Cardiac fibroblast (primary cell): ENCODE measurements around the gene ATP6V0D1.

Source experiments
- DNase-seq, 2 donors: peaks; one replicate each; pipeline versions ENCODE4 v3.0.0 to v3.0.0-alpha.2; 2010; ENCODE audit warnings: low read depth in 2 of 2
- H3K4me3 ChIP-seq, 2 donors: replicated peaks in 1 of 2; 1 replicate in 1 of 2; 2 replicates in 1 of 2; pipeline ENCODE4 v1.5.1; 2011; ENCODE audit warnings: low read depth in 2 of 2, low read length in 2 of 2, mild to moderate bottlenecking in 2 of 2, moderate library complexity in 1 of 2
- TF ChIP-seq, protein P1 (sequence below): IDR thresholded peaks from one replicate; pipeline ENCODE4 v1.5.1; 2011; ENCODE audit warnings: low read depth, mild to moderate bottlenecking, low read length, inconsistent platforms

ATP6V0D1 gene

DNA sequence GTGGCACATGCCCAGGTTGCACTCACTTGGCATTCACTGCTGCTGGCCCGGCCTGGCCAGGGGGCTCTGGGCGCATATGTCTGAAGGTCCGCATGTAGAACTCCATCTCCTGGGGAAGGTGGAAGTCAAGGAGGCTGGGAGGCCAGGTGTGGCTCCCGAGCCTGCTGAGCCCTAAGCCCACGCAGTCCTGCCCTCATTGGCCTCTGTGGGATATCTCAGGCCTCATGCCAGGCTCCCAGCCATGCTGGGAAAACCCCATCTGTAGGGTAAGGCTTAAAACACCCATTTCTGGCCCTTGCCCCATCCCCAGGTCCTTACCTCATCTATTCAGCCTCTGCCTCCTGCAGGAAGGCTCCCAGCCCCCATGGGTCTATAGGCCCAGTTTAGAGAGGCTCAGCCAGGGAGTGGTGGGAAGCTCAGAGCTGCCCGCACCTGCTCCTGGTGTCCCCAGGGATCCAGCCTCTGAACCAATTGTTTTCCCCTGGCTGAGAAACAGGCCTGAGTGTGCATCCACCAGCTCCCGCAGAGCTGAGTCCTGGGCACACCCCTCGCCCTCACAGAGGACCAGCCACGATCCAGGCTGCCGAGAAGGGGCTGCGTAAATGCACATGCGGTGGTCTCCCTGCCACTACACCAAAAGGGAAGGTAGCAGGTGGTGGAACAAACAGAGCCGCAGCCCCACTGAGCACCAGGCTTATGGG, 85.3 kb downstream of the ATP6V0D1 start:
- peak in 1 of 2 donors; percentile 49 for DNase-seq
- H3K4me3 ChIP-seq = no peak overlapping the region
- TF ChIP-seq, protein P1, sequence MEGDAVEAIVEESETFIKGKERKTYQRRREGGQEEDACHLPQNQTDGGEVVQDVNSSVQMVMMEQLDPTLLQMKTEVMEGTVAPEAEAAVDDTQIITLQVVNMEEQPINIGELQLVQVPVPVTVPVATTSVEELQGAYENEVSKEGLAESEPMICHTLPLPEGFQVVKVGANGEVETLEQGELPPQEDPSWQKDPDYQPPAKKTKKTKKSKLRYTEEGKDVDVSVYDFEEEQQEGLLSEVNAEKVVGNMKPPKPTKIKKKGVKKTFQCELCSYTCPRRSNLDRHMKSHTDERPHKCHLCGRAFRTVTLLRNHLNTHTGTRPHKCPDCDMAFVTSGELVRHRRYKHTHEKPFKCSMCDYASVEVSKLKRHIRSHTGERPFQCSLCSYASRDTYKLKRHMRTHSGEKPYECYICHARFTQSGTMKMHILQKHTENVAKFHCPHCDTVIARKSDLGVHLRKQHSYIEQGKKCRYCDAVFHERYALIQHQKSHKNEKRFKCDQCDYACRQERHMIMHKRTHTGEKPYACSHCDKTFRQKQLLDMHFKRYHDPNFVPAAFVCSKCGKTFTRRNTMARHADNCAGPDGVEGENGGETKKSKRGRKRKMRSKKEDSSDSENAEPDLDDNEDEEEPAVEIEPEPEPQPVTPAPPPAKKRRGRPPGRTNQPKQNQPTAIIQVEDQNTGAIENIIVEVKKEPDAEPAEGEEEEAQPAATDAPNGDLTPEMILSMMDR = no peak

DNA sequence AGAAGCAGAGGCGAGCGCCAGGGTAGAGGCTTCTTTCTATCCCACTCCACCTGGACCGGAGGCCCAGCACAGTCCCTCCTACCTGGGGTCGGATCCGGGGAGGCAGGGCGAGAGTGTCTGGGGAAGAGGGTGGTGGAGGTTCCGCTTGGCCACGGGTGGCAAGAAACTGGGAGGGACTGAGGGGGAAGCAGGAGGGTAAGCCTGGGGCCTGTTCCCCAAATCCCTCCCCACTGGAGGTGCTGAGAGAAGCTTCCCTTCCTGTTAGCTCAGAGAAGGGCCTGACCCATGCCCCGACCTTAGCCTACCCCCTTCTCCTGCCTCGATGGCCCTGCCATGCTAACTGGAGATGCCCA, 85.9 kb downstream of the ATP6V0D1 start:
- DNase-seq = no peak
- TF ChIP-seq, protein P1 = no peak
- no peak overlapping the region for H3K4me3 ChIP-seq

DNA sequence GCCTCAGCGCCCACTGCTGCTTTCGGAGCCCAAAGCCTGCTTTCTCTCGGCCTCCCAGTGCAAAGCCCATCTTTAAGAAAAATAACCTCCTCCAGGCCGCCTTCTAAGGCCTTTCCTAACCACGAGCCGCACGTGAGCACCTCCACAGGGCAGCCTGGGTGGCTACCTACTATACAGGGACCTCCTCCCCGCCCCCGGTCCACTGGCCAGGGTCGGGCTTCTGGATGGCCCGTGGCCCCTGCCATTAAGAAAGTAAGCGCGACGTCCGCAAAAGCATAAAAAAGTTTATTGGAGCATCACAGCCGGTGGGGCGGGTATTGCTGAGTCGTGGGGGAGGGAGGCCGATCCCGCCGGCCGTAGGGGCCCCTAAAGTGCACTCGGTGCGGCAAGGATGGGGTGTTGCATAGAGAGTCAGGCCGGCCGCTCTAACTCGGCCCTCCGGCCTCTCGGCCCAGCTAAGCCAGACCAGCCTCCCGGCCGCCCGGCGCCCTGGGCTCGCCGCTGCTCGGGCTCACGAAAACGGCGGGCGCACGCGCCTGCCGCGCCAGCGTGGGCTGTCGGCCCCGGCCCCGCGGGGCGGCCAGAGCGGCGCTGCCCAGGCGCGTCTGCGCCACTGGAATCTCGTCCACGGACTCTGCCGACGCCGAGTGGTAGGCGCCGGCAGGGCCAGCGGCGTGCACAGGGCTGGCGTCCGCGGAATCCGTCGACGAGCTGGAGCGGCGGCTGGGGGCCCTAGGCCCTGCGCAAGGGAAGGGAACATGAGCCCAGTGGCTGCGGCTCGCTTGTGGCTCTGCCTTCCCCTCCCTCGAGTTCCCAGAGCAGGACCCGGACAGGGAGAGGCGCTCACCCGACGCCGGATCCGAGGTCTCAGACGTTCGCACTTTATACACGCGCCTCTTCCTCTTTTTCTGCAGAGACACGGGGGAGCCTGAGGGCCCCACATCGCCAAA, 86.5 kb downstream of the ATP6V0D1 start:
- H3K4me3 ChIP-seq = no peak overlapping the region
- TF ChIP-seq, protein P1 = no peak
- no peak for DNase-seq

DNA sequence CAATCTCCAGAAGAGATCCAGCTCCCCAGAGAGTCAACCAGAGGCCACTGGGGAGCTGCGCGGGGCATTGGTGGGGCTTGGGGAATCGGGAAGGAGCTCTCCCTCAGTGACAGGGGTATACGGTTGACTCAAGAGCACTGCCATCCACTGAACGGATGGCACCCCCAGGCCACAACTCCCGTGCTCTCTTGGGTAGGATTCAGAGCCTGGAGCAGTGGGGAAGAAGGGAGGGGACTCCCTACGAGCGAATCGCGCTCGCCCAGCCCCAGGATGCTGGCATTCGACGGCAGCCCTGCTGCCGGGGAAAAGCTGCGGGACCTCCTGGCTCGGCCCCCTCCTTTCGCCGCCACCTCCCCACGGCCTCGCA, 87.2 kb downstream of the ATP6V0D1 start:
- peak overlapping the region in 1 of 2 donors; percentile 21 for H3K4me3 ChIP-seq
- no peak for DNase-seq
- TF ChIP-seq, protein P1 = no peak

DNA sequence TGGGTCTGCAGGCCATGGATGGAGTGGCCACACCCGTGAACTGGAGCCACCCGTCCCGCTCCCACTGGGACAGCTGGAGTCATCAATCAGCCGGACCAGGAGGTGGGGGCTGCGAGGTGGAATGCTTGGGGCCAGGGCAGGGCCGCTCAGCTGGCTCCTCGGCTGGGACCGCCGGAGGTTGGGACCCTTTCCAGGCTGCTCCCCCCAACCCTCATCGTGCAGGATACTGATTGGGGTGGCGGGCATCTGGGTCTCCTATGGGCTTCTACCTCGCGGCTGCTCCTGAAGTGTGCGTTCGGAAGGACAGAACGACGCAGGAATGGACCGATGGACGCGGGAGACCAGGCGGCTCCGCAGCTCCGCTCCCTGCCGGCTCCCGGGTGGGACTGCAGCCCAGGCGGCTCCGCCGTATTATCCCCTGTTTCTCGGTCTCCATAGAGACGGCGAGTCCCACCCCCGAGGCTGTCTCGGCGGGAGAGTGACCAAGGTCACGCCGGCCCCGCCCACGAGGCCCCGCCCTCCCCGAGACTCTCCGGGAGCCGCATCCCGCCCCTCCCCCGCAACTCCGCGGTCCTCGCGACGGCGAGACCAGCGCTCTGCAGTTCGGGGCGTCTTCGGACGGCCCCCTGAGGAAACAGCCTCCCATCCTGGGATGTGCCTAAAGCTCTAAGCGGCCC, 87.7 kb downstream of the ATP6V0D1 start, which contains the start of gene TPPP3:
TSS of gene TPPP3 (minus strand) at position 388 of the 677 bp plus-strand sequence. CDS start 2,387 bp downstream, outside the sequence.
- TF ChIP-seq, protein P1 = peak; percentile 75
- DNase-seq = peak; percentile 71 to 85
- peak within 1 kb of the TSS; percentile 21 for H3K4me3 ChIP-seq

DNA sequence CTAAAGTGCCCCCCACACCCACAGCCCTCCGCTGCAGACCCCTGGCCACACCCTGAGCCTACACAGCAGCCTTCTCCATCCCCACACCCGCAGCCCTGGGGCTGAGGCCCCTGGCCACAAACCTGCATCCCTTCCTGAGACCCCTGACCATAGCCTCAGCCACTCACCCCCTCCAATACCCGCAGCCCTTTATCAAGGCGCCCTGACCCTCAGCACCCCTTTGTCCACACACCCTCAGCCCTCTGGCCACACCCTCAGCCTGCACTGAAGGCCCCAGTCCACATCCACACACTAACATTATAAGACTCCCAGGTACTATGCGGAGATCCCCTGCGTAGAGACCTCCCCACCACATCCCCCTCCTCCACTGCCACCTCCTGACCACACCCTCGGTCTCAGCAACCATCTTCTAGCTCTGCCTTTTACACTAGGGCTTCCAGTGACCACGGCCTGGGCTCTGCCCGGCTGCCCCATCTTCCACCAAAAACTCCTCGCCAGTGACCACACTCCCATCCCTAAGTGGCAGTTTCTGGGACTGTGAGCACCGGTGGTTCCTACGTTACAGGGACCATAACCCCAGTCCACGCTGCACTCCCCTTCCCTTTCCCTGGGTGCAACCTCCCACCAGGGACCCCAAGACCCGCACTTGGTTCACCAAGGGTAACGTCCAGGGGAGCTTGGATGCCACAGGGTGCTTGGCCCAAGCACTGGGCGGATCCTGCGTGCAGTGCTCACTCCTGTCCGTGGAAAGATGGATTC, 88.5 kb downstream of the ATP6V0D1 start:
- H3K4me3 ChIP-seq = peak overlapping the region in 1 of 2 donors; percentile 21
- no peak for DNase-seq
- TF ChIP-seq, protein P1 = no peak
